Mucosa of gallbladder (tissue), 1 donor: ENCODE measurements around the gene HSPB3. TPM values are rescaled to one million over a fixed set of nuclear protein-coding genes. Genes with fewer than 3 reads are reported as not detected.
"Not testable (repeated sequence)": the region's sequence is repeated elsewhere in the genome, so short reads cannot be mapped to it uniquely, and the experiment has no call there.

Source experiments
- DNase-seq: peaks from one replicate; pipeline ENCODE4 v3.0.0-alpha.2; 2020; ENCODE audit warnings: low spot score
- total RNA-seq: library from RNA; stranded (reverse); gene quantifications from one replicate; pipeline ENCODE4 v1.2.1, GENCODE V29; 2021
- donor health status: DM: no; HTN: no; CAD: no.

Gene HSPB3
- 0.46 TPM for total RNA-seq

GRCh38 chr5:54455413-54456157, at the start of gene HSPB3:
TSS of gene HSPB3 (plus strand) at chr5:54455699. CDS start at chr5:54455790, 91 bp downstream.
- DNase-seq, result no peak

DNA sequence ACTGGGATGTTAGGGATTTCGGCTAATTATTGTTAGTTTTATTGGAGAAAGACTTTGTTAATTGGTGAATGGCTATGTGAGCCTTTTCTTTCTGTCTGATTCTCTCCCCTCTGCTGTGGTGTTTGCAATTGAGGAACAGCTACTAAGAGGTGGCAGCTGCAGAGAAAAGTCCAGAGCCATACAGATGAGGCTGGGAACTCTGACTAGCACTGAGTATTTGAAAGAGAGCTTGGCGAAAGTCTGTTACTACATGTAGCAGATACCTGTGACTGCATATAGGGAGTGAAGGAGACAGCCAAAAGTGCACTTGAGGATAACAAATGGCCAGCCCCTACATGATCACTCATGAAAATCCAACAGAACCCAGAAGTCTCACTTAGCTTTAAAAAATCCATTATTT, 44.3 kb upstream of the HSPB3 start:
- DNase-seq, result no peak

- DNase-seq, result no peak
These were observed 42.6 kb upstream of the HSPB3 start for GRCh38 chr5:54412913-54413312.

DNA sequence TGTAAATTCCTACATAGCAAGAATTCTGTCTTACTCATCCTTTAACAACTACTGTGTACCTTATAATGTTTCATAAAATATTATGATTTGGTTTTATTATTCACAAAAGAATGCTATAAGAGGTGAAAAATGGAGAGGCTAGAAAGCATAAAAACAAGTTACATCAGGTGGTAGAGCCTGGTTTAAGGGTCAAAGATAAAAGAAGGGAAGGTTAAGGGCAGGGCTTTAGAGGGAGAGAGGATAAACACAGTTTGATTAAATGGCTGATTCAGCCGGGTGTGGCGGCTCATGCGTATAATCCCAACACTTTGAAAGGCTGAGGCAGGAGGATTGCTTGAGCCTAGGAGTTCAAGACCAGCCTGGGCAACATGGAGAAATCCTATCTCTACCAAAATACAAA, 40.4 kb upstream of the HSPB3 start:
- no peak for DNase-seq

DNA sequence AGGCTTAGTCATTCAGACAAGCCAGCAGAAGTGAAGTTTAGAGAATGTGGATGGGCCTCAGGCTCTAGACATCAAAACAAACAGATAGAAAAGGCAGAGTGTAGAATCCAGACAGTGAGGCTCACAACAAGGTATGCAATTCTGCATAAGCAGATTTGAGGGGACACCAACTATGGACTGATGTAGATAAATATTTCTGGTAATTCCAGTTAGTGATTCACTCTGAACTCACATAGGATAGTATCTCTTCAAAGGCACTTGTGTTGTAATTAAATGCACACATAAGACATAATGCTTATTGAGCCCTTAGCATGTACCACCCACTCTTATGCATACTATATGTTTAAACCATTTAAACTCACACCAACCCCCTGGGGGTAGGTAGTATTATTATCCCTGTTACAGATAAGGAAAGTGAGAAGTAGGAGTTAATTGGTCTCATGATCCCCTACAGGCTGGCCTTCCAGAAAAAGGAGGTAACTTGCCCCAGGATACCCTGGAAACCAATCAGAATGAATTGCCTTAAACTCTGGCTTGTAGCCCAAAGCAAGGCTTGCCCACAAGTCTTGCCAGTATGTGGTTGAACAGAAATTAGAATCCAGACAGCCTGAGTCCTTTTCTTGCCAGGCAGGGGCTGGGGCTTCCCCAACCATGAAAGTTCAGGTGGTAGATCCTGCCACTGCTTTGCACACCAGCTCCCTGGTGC, 39.5 kb upstream of the HSPB3 start:
- no peak for DNase-seq

DNA sequence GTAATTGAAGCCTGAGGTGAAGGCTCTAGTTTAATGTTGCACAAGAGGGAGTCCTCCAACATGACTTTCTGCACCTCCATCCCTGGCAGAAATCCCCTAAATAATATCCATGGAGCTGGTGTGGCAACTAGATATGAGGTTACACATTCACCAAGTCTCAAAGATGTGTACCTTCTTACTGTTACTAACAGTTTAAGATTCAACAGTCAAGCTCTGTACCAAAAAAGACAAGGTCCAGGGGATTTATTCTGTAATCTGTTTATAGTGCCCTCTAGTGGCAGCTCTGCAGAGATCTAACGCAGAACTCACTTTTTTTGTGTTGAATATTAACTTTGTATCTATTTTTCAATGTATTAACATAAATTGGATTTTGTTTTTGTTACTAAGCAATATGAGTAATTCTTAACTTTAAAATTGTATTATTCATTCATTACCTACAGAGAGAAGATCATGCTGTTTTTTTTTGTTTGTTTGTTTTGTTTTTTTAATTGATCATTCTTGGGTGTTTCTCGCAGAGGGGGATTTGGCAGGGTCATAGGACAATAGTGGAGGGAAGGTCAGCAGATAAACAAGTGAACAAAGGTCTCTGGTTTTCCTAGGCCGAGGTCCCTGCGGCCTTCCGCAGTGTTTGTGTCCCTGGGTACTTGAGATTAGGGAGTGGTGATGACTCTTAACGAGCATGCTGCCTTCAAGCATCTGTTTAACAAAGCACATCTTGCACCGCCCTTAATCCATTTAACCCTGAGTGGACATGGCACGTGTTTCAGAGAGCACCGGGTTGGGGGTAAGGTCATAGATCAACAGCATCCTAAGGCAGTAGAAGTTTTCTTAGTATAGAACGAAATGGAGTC, 35.7 kb upstream of the HSPB3 start:
- peak; percentile 19 for DNase-seq

DNA sequence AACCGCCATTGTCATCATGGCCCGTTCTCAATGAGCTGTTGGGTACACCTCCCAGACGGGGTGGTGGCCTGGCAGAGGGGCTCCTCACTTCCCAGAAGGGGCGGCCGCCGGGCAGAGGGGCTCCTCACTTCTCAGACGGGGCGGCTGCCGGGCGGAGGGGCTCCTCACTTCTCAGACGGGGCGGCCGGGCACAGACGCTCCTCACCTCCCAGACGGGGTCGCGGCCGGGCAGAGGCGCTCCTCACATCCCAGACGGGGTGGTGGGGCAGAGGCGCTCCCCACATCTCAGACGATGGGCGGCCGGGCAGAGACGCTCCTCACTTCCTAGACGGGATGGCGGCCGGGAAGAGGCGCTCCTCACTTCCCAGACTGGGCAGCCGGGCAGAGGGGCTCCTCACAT, 35.0 kb upstream of the HSPB3 start:
- DNase-seq, result not testable (repeated sequence)

DNA sequence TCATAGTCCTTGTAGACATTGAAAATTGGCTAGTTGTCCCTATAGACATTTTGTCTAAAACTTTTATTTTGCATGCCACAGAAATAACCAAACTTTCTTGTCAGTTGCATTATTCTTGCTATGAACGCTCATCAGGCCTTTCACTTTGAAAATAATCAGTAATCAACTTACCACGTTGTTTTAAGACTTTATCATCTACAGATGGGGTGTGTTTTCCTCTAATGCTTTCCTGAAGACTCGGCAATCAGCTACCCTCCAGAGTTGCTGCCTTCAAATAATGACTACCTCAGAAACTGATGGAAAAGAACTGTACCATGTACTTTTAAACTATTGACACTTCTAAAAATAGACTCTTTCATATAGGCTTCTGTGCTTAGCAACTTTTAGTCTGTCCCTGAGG, 33.5 kb upstream of the HSPB3 start:
- DNase-seq, result no peak

DNA sequence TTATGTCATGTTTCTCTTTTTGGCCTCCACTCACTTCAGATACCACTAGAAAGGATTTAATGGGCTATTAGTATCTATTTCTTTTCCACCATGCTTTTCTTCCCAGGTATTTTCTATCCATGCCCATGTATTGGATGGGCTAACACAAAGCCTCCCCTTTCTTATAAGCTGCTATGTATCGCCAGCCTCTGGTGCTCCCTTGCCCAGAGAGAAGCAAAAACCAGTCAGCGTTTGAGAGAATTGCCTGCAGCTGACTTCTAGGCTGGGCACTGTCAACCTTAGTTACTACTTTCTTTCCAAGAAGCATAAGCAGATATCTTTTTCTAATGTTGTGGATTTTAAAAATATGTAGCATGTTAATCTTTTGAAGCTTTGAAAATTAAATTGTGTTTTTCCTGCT, 30.2 kb upstream of the HSPB3 start:
- DNase-seq, result no peak

DNA sequence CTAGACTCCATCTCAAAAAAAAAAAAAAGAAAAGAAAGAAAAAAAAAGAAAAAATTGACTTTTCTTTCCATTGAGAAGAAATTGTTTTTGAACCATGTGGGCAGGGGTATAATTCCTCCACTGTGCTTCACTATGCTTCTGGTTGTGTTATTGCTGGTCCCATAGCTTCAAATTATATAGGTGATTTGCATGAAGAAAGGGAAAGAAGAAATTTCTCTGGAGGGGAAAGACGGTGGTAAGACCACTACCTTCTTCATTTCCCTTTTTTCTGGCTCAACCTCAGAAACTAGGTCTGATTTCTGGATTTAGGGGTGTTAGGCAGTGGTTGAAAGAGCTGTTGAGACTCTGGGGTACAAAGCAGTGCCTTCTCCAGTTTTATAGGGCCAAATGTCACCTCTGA, 29.3 kb upstream of the HSPB3 start:
- DNase-seq, result no peak

DNA sequence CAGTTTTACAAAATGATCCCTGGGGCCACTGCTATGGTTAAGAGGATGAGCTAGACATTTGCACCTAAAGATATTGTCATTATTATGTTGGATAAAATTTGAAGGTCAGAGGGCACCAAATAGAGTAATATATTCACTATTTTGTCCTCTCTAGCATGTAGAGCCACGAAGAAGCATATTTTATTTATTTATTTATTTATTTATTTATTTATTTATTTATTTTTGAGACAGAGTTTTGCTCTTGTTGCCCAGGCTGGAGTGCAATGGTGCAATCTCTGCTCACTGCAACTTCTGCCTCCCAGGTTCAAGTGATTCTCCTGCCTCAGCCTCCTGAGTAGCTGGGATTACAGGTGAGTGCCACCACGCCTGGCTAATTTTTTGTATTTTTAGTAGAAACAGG, 20.8 kb upstream of the HSPB3 start:
- not testable (repeated sequence) for DNase-seq

DNA sequence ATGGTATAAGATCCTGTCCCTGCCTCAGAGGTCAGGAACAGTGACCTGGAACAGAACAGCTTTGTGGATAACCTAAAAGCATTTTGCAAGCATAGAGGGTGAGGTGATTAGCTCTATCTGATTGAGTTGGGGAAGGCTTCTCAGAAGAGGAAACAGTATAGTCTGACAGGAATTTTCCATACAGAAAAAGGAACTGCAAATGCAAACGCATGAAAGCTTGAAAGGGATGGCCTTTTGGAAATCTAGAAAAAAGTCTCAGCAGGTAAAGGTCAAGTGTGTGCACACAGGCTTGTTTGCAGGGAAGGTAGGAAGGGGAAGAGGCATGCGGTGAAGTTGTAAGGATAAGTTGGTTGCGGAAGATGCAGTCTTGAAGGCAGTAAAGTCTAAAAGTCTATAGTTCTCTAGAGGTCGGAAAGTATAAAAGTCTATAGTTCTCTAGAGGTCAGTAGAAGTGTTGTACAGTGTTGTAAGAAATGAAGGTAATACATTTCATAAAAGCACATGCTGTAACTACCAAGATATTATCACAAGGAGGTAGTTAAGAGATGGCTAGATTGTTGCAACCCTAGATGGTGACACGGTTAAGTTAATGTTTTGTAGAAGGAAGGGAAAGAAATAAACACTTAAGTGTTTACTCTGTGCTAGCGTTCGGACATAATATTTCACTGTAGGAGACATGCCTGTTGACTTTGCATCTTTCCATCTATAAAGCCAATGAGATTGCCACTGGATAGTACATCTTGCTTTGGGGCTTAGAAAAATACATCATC, 16.7 kb upstream of the HSPB3 start:
- DNase-seq, result no peak

- DNase-seq, result no peak
These were observed 15.0 kb upstream of the HSPB3 start for GRCh38 chr5:54440456-54440893.

GRCh38 chr5:54442271-54442670, 13.2 kb upstream of the HSPB3 start:
- no peak for DNase-seq

GRCh38 chr5:54443270-54443669, 12.2 kb upstream of the HSPB3 start:
- no peak for DNase-seq

GRCh38 chr5:54445691-54446378, 9.7 kb upstream of the HSPB3 start:
- DNase-seq, result no peak

GRCh38 chr5:54446379-54446732, 9.1 kb upstream of the HSPB3 start:
- DNase-seq, result no peak

- DNase-seq, result no peak
These were observed 5.6 kb upstream of the HSPB3 start for GRCh38 chr5:54449923-54450322.

DNA sequence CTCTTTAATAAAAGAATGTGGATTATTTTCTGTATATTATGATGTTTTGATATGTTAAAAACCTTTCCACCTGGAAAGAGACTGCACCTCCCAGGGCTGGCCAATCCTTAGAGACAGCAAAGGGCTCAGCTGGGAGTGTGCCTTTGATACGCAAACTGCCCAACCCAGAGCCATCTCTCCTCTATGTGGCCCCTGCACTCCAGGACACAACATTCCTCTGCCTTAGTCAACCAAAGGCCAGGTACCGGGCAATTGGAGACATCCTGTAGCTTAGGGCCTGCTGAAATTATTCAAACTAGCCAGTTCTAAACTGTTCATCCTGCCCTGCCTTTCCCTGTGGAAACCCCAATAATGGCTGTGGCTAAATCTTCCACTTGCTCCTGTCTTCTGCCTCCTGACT, 5.0 kb upstream of the HSPB3 start:
- no peak for DNase-seq

DNA sequence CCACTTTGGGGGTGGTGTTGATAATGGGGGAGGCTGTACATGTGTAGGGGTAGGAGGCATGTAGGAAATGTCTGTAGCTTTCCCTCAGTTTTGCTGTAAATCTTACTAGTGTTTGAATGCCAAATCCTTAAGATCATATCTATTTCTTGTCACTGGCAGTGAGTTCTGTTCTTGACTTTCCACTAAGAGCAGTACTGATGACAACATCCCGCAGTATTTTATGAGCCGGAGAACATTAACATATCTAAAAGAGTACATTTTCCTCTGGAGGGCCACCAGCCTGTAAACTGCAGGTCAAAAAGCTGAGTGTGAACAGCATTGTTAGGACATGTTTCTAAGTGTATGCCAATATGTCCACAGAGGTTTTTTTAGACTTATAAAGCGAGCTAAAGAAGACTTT, 2.5 kb upstream of the HSPB3 start:
- DNase-seq, result no peak

- no peak for DNase-seq
These were observed 897 bp upstream of the HSPB3 start for GRCh38 chr5:54454602-54455001.
